ENCODE measurements around the gene ARHGEF12. TPM values are rescaled to one million over a fixed set of nuclear protein-coding genes. Genes with fewer than 3 reads are reported as not detected.
A peak's percentile ranks its signal among the peaks of the same experiment; 100 is the strongest.

The ARHGEF12 gene
- total and polyA plus RNA-seq, 10 of the 15 experiments (the other 5 are each of a cell fraction or from before 2014, with no cell fraction given): 2.7 to 40.8 (median 20.9) TPM

DNA sequence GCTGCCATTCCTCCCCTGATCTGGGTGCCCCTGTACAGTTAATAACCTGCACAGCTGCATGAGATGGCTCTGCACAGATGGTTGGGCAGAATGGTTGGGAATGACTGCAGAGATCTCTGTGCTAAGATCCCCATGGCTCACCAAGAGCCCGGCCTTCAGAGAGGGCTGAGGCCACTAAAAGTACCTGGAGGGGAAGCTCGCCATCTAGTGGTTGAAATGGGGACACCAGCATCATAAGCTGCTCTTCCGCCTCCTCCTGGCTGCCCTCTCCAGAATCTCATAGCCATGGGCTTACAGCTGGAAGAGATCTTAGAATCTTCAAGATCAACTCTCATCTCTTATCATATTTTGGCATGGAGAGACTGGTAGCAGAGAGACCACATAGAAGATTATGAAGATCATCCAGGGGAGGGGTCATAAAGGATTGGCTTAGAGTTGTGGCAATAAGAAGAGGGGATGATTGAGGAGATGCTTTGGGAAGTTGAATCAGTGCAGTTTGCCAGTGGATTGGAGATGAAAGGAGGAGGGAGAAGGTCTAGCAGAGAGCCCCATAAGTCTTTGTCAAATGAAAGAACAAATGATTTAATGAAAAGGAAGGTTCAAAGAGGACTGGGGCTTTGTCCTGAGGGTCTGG is 33.1 kb upstream of the ARHGEF12 start (continued):
- TF ChIP-seq, protein P1, sequence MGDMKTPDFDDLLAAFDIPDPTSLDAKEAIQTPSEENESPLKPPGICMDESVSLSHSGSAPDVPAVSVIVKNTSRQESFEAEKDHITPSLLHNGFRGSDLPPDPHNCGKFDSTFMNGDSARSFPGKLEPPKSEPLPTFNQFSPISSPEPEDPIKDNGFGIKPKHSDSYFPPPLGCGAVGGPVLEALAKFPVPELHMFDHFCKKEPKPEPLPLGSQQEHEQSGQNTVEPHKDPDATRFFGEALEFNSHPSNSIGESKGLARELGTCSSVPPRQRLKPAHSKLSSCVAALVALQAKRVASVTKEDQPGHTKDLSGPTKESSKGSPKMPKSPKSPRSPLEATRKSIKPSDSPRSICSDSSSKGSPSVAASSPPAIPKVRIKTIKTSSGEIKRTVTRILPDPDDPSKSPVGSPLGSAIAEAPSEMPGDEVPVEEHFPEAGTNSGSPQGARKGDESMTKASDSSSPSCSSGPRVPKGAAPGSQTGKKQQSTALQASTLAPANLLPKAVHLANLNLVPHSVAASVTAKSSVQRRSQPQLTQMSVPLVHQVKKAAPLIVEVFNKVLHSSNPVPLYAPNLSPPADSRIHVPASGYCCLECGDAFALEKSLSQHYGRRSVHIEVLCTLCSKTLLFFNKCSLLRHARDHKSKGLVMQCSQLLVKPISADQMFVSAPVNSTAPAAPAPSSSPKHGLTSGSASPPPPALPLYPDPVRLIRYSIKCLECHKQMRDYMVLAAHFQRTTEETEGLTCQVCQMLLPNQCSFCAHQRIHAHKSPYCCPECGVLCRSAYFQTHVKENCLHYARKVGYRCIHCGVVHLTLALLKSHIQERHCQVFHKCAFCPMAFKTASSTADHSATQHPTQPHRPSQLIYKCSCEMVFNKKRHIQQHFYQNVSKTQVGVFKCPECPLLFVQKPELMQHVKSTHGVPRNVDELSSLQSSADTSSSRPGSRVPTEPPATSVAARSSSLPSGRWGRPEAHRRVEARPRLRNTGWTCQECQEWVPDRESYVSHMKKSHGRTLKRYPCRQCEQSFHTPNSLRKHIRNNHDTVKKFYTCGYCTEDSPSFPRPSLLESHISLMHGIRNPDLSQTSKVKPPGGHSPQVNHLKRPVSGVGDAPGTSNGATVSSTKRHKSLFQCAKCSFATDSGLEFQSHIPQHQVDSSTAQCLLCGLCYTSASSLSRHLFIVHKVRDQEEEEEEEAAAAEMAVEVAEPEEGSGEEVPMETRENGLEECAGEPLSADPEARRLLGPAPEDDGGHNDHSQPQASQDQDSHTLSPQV (IDR thresholded peaks at IDR 0.05): 0 out of 2 replicates have a peak, but pooled peaks have one; percentile 13
- TF ChIP-seq, protein P2, sequence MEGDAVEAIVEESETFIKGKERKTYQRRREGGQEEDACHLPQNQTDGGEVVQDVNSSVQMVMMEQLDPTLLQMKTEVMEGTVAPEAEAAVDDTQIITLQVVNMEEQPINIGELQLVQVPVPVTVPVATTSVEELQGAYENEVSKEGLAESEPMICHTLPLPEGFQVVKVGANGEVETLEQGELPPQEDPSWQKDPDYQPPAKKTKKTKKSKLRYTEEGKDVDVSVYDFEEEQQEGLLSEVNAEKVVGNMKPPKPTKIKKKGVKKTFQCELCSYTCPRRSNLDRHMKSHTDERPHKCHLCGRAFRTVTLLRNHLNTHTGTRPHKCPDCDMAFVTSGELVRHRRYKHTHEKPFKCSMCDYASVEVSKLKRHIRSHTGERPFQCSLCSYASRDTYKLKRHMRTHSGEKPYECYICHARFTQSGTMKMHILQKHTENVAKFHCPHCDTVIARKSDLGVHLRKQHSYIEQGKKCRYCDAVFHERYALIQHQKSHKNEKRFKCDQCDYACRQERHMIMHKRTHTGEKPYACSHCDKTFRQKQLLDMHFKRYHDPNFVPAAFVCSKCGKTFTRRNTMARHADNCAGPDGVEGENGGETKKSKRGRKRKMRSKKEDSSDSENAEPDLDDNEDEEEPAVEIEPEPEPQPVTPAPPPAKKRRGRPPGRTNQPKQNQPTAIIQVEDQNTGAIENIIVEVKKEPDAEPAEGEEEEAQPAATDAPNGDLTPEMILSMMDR (IDR thresholded peaks at IDR 0.05 in 2 of 3, conservative IDR thresholded peaks at IDR 0.05 in 1 of 3; ENCODE audit: control insufficient read depth in 2 of 3, extremely low read depth in 1 of 3, insufficient read depth in 1 of 3, low read depth in 3 of 3, low read length in 3 of 3): peak; percentile 92 to 99 (median 98); a peak in 5 of 6 replicates
- TF ChIP-seq, protein P3, sequence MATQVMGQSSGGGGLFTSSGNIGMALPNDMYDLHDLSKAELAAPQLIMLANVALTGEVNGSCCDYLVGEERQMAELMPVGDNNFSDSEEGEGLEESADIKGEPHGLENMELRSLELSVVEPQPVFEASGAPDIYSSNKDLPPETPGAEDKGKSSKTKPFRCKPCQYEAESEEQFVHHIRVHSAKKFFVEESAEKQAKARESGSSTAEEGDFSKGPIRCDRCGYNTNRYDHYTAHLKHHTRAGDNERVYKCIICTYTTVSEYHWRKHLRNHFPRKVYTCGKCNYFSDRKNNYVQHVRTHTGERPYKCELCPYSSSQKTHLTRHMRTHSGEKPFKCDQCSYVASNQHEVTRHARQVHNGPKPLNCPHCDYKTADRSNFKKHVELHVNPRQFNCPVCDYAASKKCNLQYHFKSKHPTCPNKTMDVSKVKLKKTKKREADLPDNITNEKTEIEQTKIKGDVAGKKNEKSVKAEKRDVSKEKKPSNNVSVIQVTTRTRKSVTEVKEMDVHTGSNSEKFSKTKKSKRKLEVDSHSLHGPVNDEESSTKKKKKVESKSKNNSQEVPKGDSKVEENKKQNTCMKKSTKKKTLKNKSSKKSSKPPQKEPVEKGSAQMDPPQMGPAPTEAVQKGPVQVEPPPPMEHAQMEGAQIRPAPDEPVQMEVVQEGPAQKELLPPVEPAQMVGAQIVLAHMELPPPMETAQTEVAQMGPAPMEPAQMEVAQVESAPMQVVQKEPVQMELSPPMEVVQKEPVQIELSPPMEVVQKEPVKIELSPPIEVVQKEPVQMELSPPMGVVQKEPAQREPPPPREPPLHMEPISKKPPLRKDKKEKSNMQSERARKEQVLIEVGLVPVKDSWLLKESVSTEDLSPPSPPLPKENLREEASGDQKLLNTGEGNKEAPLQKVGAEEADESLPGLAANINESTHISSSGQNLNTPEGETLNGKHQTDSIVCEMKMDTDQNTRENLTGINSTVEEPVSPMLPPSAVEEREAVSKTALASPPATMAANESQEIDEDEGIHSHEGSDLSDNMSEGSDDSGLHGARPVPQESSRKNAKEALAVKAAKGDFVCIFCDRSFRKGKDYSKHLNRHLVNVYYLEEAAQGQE (IDR thresholded peaks at IDR 0.05; ENCODE audit: low read depth, low read length): no peak
